HEK293 (cell line): ENCODE measurements around the gene FLOT2.

ENCODE experiments used
- CTCF ChIA-PET: fragments of 350-600 bp; formaldehyde crosslinking; extraction: SDS; loops from one replicate; lab custom pipeline; 2021; ENCODE audit warnings: antibody characterized with exemption; lab: Yijun Ruan, JAX
- POLR2A ChIA-PET: fragments of 300-600 bp; formaldehyde crosslinking; extraction: SDS; loops from one replicate; lab custom pipeline; 2020; ENCODE audit warnings: antibody characterized with exemption, inconsistent platforms; lab: Yijun Ruan, JAX
- H3K27ac ChIP-seq: fragments of 200-500 bp; sonication (Bioruptor generic); 2 replicates; pipeline ENCODE4 v1.5.1; 2014; ENCODE audit warnings: low read depth, low read length, control low read depth, inconsistent platforms; ENCODE audit errors: extremely low read depth
- H3K36me3 ChIP-seq, 2 experiments: fragments of 200-500 bp in 1 of 2; sonication (Bioruptor generic) in 1 of 2; 1 replicate in 1 of 2; 2 replicates in 1 of 2; pipeline ENCODE4 v1.5.1; 2014 to 2017; ENCODE audit warnings: inconsistent platforms in 2 of 2, low read length in 2 of 2; ENCODE audit not compliant: control insufficient read depth in 2 of 2, insufficient read depth in 1 of 2
- H3K4me1 ChIP-seq: fragments of 200-500 bp; sonication (Bioruptor generic); 2 replicates; pipeline ENCODE4 v1.5.1; 2014; ENCODE audit warnings: mild to moderate bottlenecking, low read length, inconsistent platforms; ENCODE audit not compliant: control insufficient read depth, insufficient read depth
- H3K4me3 ChIP-seq: 2 replicates; pipeline ENCODE4 v1.5.1; 2011; ENCODE audit warnings: low read depth, mild to moderate bottlenecking, control low read depth, low read length, moderate library complexity
- H3K9me3 ChIP-seq: fragments of 200-500 bp; sonication (Bioruptor generic); 2 replicates; pipeline ENCODE4 v1.5.1; 2014; ENCODE audit warnings: low read depth, low read length, inconsistent platforms; ENCODE audit not compliant: control insufficient read depth, insufficient read depth
- FEZF1 ChIP-seq: fragments of 450-650 bp; formaldehyde crosslinking; IDR thresholded peaks from 2 replicates; pipeline ENCODE4 v1.5.1; 2016; ENCODE audit warnings: missing biosample characterization, missing genetic modification characterization
- SCRT1 ChIP-seq: fragments of 450-650 bp; formaldehyde crosslinking; IDR thresholded peaks from 2 replicates; pipeline ENCODE4 v1.5.1; 2016; ENCODE audit warnings: missing biosample characterization, missing genetic modification characterization, borderline replicate concordance
- SCRT2 ChIP-seq: fragments of 450-650 bp; formaldehyde crosslinking; IDR thresholded peaks from 2 replicates; pipeline ENCODE4 v1.5.1; 2016; ENCODE audit warnings: missing biosample characterization, missing genetic modification characterization
- SETDB1 ChIP-seq: IDR thresholded peaks from one replicate; pipeline ENCODE4 v1.6.1; 2017; ENCODE audit warnings: mild to moderate bottlenecking, low read length, moderate library complexity, mixed read lengths; ENCODE audit not compliant: insufficient read length
- ZFP3 ChIP-seq: fragments of 450-650 bp; formaldehyde crosslinking; IDR thresholded peaks from 2 replicates; pipeline ENCODE4 v1.5.1; 2016; ENCODE audit warnings: low read depth, missing biosample characterization, missing genetic modification characterization
- ZFP41 ChIP-seq: fragments of 450-650 bp; formaldehyde crosslinking; IDR thresholded peaks from 2 replicates; pipeline ENCODE4 v1.5.1; 2016; ENCODE audit warnings: missing biosample characterization, missing genetic modification characterization, borderline replicate concordance
- ZNF146 ChIP-seq: fragments of 450-650 bp; formaldehyde crosslinking; IDR thresholded peaks from 2 replicates; pipeline ENCODE4 v1.5.1; 2016; ENCODE audit warnings: missing biosample characterization, missing genetic modification characterization
- ZNF19 ChIP-seq: fragments of 450-650 bp; formaldehyde crosslinking; IDR thresholded peaks from 2 replicates; pipeline ENCODE4; 2016; ENCODE audit warnings: missing biosample characterization, missing genetic modification characterization, low read depth
- ZNF266 ChIP-seq: fragments of 450-650 bp; formaldehyde crosslinking; IDR thresholded peaks from 2 replicates; pipeline ENCODE4 v1.5.1; 2016; ENCODE audit warnings: missing biosample characterization, missing genetic modification characterization, low read depth
- ZNF274 ChIP-seq, 2 experiments: fragments of 200-500 bp in 1 of 2; fragments of 450-650 bp in 1 of 2; sonication (Bioruptor generic) in 1 of 2; formaldehyde crosslinking in 1 of 2; IDR thresholded peaks; 2 replicates each; pipeline versions ENCODE4 v1.5.1 to v1.6.1; 2014 to 2016; ENCODE audit warnings: borderline replicate concordance in 1 of 2, inconsistent platforms in 1 of 2, low read length in 1 of 2, missing biosample characterization in 1 of 2, missing genetic modification characterization in 1 of 2
- ZNF37A ChIP-seq: fragments of 450-650 bp; IDR thresholded peaks from 2 replicates; pipeline ENCODE4 v1.5.1; 2018; ENCODE audit warnings: missing biosample characterization, missing genetic modification characterization
- ZNF600 ChIP-seq: fragments of 450-650 bp; formaldehyde crosslinking; IDR thresholded peaks from 2 replicates; pipeline ENCODE4 v1.5.1; 2016; ENCODE audit warnings: missing biosample characterization, missing genetic modification characterization
- ZNF623 ChIP-seq: fragments of 450-650 bp; formaldehyde crosslinking; IDR thresholded peaks from 2 replicates; pipeline ENCODE4 v1.5.1; 2016; ENCODE audit warnings: missing biosample characterization, missing genetic modification characterization
- ZNF626 ChIP-seq: fragments of 450-650 bp; sonication (Bioruptor Pico); formaldehyde crosslinking; IDR thresholded peaks from 2 replicates; pipeline ENCODE4 v1.5.1; 2018; ENCODE audit warnings: missing biosample characterization, missing genetic modification characterization, inconsistent platforms
- ZNF670 ChIP-seq: fragments of 450-650 bp; formaldehyde crosslinking; IDR thresholded peaks from 2 replicates; pipeline ENCODE4 v1.5.1; 2016; ENCODE audit warnings: missing biosample characterization, missing genetic modification characterization, low read depth
- ZNF701 ChIP-seq: fragments of 450-650 bp; formaldehyde crosslinking; IDR thresholded peaks from 2 replicates; pipeline ENCODE4 v1.5.1; 2016; ENCODE audit warnings: missing biosample characterization, missing genetic modification characterization
- ZNF792 ChIP-seq: fragments of 450-650 bp; formaldehyde crosslinking; IDR thresholded peaks from 2 replicates; pipeline ENCODE4 v1.5.1; 2016; ENCODE audit warnings: missing biosample characterization, missing genetic modification characterization
- TF ChIP-seq, protein P1 (sequence below): fragments of 450-650 bp; formaldehyde crosslinking; IDR thresholded peaks from 2 replicates; pipeline ENCODE4 v1.5.1; 2016; ENCODE audit warnings: missing biosample characterization, missing genetic modification characterization
- TF ChIP-seq, protein P2 (sequence below): IDR thresholded peaks from 2 replicates; pipeline ENCODE4 v1.6.1; 2011; ENCODE audit warnings: mild to moderate bottlenecking, low read depth, low read length, borderline replicate concordance
- TF ChIP-seq, protein P3 (sequence below): fragments of 450-650 bp; formaldehyde crosslinking; IDR thresholded peaks from 2 replicates; pipeline ENCODE4 v1.5.1; 2016; ENCODE audit warnings: missing biosample characterization, missing genetic modification characterization
- TF ChIP-seq, protein P4 (sequence below): fragments of 450-650 bp; formaldehyde crosslinking; IDR thresholded peaks from 2 replicates; pipeline ENCODE4 v1.5.1; 2016; ENCODE audit warnings: missing biosample characterization, missing genetic modification characterization, borderline replicate concordance

FLOT2 gene

DNA sequence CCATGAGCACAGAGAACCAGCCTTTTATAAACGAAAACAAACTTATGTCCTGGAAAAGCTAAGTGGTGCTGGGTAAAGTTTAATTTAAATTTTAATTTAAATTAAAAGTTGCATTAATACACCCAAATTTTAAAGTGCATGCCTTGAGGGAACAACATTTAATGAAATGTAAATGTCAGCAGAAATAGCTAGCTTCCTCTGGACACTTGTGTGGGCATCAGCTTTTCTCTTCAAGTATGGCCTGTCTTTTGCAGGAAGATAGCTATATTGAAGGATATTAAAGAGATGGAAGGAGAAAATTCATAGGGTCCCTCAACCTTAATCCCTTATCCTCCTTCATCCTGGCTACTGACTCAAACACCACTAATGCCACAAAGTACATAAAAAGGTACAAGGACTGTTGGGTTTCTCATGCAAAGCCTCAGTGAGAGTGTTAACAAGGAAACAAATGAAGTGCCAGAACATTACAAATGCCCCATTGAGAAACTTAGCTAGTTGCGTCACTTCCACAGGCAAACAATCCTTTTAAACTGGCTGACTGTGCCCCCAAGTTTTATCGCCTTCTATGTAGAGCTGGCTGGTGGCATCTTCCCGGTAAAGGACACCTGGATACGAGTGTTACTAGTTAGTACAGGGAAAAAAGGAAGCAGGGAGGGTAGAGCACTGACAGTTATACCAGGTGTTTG is 39.7 kb upstream of the FLOT2 start:
- CTCF ChIA-PET = interaction anchor here (0.5 to 2.9 kb wide), 11 partner anchors 11 to 212 kb away, joined by 3 to 7 read pairs (median 4); partner anchors contain the start of gene TLCD1
- Histone ChIP-seq H3K36me3 (peaks cover 15 to 44% of the 10 kb centered on the region in 2 experiments; a peak in 2 of 3 replicates), H3K9me3 (no peaks in the 10 kb centered on the region), H3K4me3 (no peak overlapping the region), H3K27ac (peak overlapping the region; percentile 24; the same call in 1 of the 2 replicates), H3K4me1 (peaks cover 43% of the 10 kb centered on the region)
- TF ChIP-seq, protein P1, sequence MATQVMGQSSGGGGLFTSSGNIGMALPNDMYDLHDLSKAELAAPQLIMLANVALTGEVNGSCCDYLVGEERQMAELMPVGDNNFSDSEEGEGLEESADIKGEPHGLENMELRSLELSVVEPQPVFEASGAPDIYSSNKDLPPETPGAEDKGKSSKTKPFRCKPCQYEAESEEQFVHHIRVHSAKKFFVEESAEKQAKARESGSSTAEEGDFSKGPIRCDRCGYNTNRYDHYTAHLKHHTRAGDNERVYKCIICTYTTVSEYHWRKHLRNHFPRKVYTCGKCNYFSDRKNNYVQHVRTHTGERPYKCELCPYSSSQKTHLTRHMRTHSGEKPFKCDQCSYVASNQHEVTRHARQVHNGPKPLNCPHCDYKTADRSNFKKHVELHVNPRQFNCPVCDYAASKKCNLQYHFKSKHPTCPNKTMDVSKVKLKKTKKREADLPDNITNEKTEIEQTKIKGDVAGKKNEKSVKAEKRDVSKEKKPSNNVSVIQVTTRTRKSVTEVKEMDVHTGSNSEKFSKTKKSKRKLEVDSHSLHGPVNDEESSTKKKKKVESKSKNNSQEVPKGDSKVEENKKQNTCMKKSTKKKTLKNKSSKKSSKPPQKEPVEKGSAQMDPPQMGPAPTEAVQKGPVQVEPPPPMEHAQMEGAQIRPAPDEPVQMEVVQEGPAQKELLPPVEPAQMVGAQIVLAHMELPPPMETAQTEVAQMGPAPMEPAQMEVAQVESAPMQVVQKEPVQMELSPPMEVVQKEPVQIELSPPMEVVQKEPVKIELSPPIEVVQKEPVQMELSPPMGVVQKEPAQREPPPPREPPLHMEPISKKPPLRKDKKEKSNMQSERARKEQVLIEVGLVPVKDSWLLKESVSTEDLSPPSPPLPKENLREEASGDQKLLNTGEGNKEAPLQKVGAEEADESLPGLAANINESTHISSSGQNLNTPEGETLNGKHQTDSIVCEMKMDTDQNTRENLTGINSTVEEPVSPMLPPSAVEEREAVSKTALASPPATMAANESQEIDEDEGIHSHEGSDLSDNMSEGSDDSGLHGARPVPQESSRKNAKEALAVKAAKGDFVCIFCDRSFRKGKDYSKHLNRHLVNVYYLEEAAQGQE (tag by site-specific recombination) = no peak
- TF ChIP-seq ZNF701 (tag by site-specific recombination) (no peak), ZNF670 (tag by site-specific recombination) (no peak), ZNF626 (no peak), ZNF19 (no peak), FEZF1 (no peak), ZNF792 (no peak), ZFP41 (no peak), SETDB1 (no peak), ZFP3 (tag by site-specific recombination) (no peak), ZNF266 (tag by site-specific recombination) (no peak), ZNF623 (tag by site-specific recombination) (no peak), ZNF274 (IDR thresholded peaks at IDR 0.05; ENCODE audit: low read length) (no peak), ZNF274 (tag by site-specific recombination; IDR thresholded peaks at IDR 0.05; ENCODE audit: borderline replicate concordance) (no peak)
- TF ChIP-seq, protein P2, sequence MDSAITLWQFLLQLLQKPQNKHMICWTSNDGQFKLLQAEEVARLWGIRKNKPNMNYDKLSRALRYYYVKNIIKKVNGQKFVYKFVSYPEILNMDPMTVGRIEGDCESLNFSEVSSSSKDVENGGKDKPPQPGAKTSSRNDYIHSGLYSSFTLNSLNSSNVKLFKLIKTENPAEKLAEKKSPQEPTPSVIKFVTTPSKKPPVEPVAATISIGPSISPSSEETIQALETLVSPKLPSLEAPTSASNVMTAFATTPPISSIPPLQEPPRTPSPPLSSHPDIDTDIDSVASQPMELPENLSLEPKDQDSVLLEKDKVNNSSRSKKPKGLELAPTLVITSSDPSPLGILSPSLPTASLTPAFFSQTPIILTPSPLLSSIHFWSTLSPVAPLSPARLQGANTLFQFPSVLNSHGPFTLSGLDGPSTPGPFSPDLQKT = no peak
- TF ChIP-seq, protein P3, sequence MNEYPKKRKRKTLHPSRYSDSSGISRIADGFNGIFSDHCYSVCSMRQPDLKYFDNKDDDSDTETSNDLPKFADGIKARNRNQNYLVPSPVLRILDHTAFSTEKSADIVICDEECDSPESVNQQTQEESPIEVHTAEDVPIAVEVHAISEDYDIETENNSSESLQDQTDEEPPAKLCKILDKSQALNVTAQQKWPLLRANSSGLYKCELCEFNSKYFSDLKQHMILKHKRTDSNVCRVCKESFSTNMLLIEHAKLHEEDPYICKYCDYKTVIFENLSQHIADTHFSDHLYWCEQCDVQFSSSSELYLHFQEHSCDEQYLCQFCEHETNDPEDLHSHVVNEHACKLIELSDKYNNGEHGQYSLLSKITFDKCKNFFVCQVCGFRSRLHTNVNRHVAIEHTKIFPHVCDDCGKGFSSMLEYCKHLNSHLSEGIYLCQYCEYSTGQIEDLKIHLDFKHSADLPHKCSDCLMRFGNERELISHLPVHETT (tag by site-specific recombination) = no peak
- POLR2A ChIA-PET = interaction anchor here (2.4 to 3.7 kb wide), 2 partner anchors 12 to 14 kb away, joined by 10 to 14 read pairs; partner anchors contain the start of gene PHF12

DNA sequence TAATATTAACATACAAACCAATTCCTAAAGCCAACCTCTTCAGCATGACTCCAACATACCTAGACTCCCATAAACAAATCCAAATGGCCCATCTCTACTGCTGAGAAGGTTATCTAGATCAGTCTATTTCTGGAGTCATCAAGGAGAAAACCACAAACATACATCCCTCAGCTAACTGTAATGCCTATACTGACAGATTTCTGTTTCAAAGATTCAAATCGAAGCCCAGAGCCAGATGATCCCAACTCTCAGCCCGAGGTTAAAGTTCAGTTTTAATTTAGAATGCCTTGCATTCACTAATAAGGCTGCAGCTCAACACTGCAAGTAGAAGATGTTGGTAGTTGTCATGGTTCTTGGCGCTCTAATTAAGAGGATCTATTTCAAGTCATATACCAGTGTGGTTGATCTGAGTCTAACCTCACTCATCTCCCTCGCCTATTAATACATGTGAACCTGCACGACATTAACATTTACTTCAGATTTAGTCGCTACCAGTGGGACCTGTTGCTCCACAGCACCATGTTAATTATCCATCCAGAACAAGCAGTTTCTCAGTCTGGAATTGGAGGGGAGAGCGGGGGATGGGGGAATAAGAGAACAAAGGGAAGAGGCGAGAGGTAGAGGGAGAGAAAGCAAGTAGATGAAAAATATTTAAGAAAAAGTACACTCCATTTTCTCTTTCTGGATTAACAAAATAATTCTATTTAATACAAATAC is 38.4 kb upstream of the FLOT2 start:
- CTCF ChIA-PET = interaction anchor here (0.6 to 1.1 kb wide), 3 partner anchors 31 to 172 kb away, joined by 3 to 8 read pairs (median 3); no protein-coding TSS in a partner anchor
- peaks cover 11 to 42% of the 10 kb centered on the region in 2 experiments; a peak in 2 of 3 replicates for H3K36me3 ChIP-seq

More for the DNA sequence above, 38.4 kb upstream of the FLOT2 start:
- H3K27ac ChIP-seq = no peak overlapping the region
- no peaks in the 10 kb centered on the region for H3K9me3 ChIP-seq
- peaks cover 36% of the 10 kb centered on the region for H3K4me1 ChIP-seq
- no peak overlapping the region for H3K4me3 ChIP-seq
- TF ChIP-seq, protein P4, sequence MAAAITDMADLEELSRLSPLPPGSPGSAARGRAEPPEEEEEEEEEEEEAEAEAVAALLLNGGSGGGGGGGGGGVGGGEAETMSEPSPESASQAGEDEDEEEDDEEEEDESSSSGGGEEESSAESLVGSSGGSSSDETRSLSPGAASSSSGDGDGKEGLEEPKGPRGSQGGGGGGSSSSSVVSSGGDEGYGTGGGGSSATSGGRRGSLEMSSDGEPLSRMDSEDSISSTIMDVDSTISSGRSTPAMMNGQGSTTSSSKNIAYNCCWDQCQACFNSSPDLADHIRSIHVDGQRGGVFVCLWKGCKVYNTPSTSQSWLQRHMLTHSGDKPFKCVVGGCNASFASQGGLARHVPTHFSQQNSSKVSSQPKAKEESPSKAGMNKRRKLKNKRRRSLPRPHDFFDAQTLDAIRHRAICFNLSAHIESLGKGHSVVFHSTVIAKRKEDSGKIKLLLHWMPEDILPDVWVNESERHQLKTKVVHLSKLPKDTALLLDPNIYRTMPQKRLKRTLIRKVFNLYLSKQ (tag by site-specific recombination) = no peak
- peak; percentile 89 for TF ChIP-seq SCRT2 (tag by site-specific recombination)
- 0 out of 2 replicates have a peak, but pooled peaks have one; percentile 40 for TF ChIP-seq ZNF600 (tag by site-specific recombination)
- TF ChIP-seq ZNF37A (tag by site-specific recombination) = no peak
- peak; percentile 61; the same call in 1 of the 2 replicates for TF ChIP-seq SCRT1 (tag by site-specific recombination)
- no peak for TF ChIP-seq ZNF146 (tag by site-specific recombination)
- POLR2A ChIA-PET = interaction anchor here (1.4 to 3.7 kb wide), 3 partner anchors 14 to 37 kb away, joined by 3 to 14 read pairs (median 5); partner anchors contain the start of gene PHF12
